Urothelium cell line (cell line): ENCODE results near the gene PDCD4.
"Not testable (repeated sequence)": the region's sequence is repeated elsewhere in the genome, so short reads cannot be mapped to it uniquely, and the experiment has no call there.

Experiments
- DNase-seq: peaks from one replicate; pipeline ENCODE4 v3.0.0; 2011; ENCODE audit warnings: low spot score, mixed read lengths
- FAIRE-seq: peaks from 2 replicates; lab custom pipeline; 2011; peaks lifted over from hg19 to GRCh38; lab: Jason Lieb, UNC

The PDCD4 gene

GRCh38 chr10:110876788-110877187 is 5.1 kb downstream of the PDCD4 start:
- no peak for FAIRE-seq
- no peak for DNase-seq

GRCh38 chr10:110880012-110880411 is 8.3 kb downstream of the PDCD4 start:
- FAIRE-seq (no peak), DNase-seq (no peak)

- no peak for FAIRE-seq
These were observed 9.5 kb downstream of the PDCD4 start for GRCh38 chr10:110881247-110881646.

GRCh38 chr10:110881905-110882304 is 10.2 kb downstream of the PDCD4 start:
- no peak for DNase-seq
- no peak for FAIRE-seq

More at GRCh38 chr10:110881247-110881646, 9.5 kb downstream of the PDCD4 start:
- no peak for DNase-seq

- DNase-seq (no peak), FAIRE-seq (no peak)
These were observed 12.2 kb downstream of the PDCD4 start for GRCh38 chr10:110883924-110884323.

GRCh38 chr10:110885932-110886674 is 14.4 kb downstream of the PDCD4 start:
- no peak for FAIRE-seq
- DNase-seq: no peak

GRCh38 chr10:110887560-110887959 is 15.8 kb downstream of the PDCD4 start:
- FAIRE-seq: no peak

GRCh38 chr10:110892602-110893288 is 21.0 kb downstream of the PDCD4 start:
- no peak for FAIRE-seq
- DNase-seq: no peak

More at GRCh38 chr10:110887560-110887959, 15.8 kb downstream of the PDCD4 start:
- no peak for DNase-seq

- no peak for FAIRE-seq
- peak; percentile 31 for DNase-seq
These were observed 21.9 kb downstream of the PDCD4 start for GRCh38 chr10:110893559-110894179.

- no peak for FAIRE-seq
These were observed 25.5 kb downstream of the PDCD4 start for GRCh38 chr10:110897184-110897583.

GRCh38 chr10:110898391-110898790 is 26.7 kb downstream of the PDCD4 start:
- DNase-seq (no peak), FAIRE-seq (no peak)

More at GRCh38 chr10:110897184-110897583, 25.5 kb downstream of the PDCD4 start:
- DNase-seq: no peak

GRCh38 chr10:110900983-110901382 is 29.3 kb downstream of the PDCD4 start:
- FAIRE-seq (no peak), DNase-seq (no peak)

- DNase-seq: peak; percentile 38
- FAIRE-seq: no peak
These were observed 30.5 kb downstream of the PDCD4 start for GRCh38 chr10:110901954-110902819.

GRCh38 chr10:110903280-110904278 is 31.9 kb downstream of the PDCD4 start:
- FAIRE-seq (peak; percentile 78), DNase-seq (no peak)

GRCh38 chr10:110910138-110910537 is 38.4 kb downstream of the PDCD4 start:
- no peak for FAIRE-seq

GRCh38 chr10:110912374-110912773 is 40.6 kb downstream of the PDCD4 start:
- DNase-seq (no peak), FAIRE-seq (no peak)

More at GRCh38 chr10:110910138-110910537, 38.4 kb downstream of the PDCD4 start:
- no peak for DNase-seq

- FAIRE-seq: no peak
- DNase-seq: no peak
These were observed 42.7 kb downstream of the PDCD4 start for GRCh38 chr10:110914431-110914830.

- DNase-seq: no peak
- FAIRE-seq: no peak
These were observed 43.3 kb downstream of the PDCD4 start for GRCh38 chr10:110915035-110915434.

GRCh38 chr10:110915600-110915999 is 43.9 kb downstream of the PDCD4 start:
- not testable (repeated sequence) for FAIRE-seq, DNase-seq
